ENCODE measurements around the gene DUOX1.

DNA sequence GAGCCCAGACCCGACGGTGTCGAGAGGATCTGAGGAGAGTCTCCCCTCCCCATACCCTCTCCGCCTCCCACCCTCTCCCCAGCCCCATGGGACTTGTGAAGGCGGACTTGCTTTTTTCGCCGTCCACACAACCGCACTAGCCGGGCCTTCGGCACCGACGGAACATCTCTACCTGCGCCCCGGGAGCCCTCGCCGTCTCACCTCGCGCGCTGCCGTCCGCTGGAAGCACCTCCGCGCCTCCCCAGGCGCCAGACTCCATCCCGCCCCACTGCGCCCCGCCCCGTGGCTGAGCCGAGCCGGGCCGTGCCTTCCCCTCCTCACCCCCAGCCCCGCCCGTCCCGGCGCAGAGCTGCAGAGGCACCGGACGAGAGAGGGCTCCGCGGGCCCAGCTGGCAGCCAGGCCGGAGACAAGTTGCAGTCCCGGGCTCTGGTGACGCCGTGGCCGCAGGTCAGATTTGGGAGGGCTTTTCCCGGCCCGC lies at the start of gene DUOX1, which contains the start of gene DUOXA1:
- TF ChIP-seq POLR2A (IDR thresholded peaks at IDR 0.05; ENCODE audit: low read depth, low read length) (no peak), MYC (IDR thresholded peaks at IDR 0.05; ENCODE audit: low read depth, low read length) (no peak), EZH2 (IDR thresholded peaks at IDR 0.05; ENCODE audit: borderline replicate concordance, low read depth, low read length, severe bottlenecking) (peak; percentile 54), POLR2AphosphoS5 (IDR thresholded peaks at IDR 0.05; ENCODE audit: insufficient read depth, low read depth, low read length) (no peak), JUN (IDR thresholded peaks at IDR 0.05; ENCODE audit: borderline replicate concordance, insufficient read depth, insufficient read length, low read depth) (no peak), GATA2 (IDR thresholded peaks at IDR 0.05; ENCODE audit: insufficient read depth, insufficient read length, low read depth, low read length) (no peak), FOS (IDR thresholded peaks at IDR 0.05; ENCODE audit: borderline replicate concordance, insufficient read depth, low read length) (no peak)
- TF ChIP-seq, protein P1, sequence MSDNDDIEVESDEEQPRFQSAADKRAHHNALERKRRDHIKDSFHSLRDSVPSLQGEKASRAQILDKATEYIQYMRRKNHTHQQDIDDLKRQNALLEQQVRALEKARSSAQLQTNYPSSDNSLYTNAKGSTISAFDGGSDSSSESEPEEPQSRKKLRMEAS (IDR thresholded peaks at IDR 0.05; ENCODE audit: insufficient read depth, insufficient read length): no peak
- TF ChIP-seq, protein P2, sequence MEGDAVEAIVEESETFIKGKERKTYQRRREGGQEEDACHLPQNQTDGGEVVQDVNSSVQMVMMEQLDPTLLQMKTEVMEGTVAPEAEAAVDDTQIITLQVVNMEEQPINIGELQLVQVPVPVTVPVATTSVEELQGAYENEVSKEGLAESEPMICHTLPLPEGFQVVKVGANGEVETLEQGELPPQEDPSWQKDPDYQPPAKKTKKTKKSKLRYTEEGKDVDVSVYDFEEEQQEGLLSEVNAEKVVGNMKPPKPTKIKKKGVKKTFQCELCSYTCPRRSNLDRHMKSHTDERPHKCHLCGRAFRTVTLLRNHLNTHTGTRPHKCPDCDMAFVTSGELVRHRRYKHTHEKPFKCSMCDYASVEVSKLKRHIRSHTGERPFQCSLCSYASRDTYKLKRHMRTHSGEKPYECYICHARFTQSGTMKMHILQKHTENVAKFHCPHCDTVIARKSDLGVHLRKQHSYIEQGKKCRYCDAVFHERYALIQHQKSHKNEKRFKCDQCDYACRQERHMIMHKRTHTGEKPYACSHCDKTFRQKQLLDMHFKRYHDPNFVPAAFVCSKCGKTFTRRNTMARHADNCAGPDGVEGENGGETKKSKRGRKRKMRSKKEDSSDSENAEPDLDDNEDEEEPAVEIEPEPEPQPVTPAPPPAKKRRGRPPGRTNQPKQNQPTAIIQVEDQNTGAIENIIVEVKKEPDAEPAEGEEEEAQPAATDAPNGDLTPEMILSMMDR (IDR thresholded peaks at IDR 0.05; ENCODE audit: extremely low read depth in 1 of 2, insufficient read depth in 1 of 2, low read depth in 1 of 2, low read length in 2 of 2): no peak
